Cardiac fibroblast (primary cell): ENCODE measurements around the gene P2RX3.
A peak's percentile ranks its signal among the peaks of the same experiment; 100 is the strongest.

Experiments used
- DNase-seq, 2 donors: peaks; one replicate each; pipeline versions ENCODE4 v3.0.0 to v3.0.0-alpha.2; 2010; ENCODE audit warnings: low read depth in 2 of 2
- H3K4me3 ChIP-seq, 2 donors: replicated peaks in 1 of 2; 1 replicate in 1 of 2; 2 replicates in 1 of 2; pipeline ENCODE4 v1.5.1; 2011; ENCODE audit warnings: low read depth in 2 of 2, low read length in 2 of 2, mild to moderate bottlenecking in 2 of 2, moderate library complexity in 1 of 2
- CTCF ChIP-seq: IDR thresholded peaks from one replicate; pipeline ENCODE4 v1.5.1; 2011; ENCODE audit warnings: low read depth, mild to moderate bottlenecking, low read length, inconsistent platforms

The P2RX3 gene

DNA sequence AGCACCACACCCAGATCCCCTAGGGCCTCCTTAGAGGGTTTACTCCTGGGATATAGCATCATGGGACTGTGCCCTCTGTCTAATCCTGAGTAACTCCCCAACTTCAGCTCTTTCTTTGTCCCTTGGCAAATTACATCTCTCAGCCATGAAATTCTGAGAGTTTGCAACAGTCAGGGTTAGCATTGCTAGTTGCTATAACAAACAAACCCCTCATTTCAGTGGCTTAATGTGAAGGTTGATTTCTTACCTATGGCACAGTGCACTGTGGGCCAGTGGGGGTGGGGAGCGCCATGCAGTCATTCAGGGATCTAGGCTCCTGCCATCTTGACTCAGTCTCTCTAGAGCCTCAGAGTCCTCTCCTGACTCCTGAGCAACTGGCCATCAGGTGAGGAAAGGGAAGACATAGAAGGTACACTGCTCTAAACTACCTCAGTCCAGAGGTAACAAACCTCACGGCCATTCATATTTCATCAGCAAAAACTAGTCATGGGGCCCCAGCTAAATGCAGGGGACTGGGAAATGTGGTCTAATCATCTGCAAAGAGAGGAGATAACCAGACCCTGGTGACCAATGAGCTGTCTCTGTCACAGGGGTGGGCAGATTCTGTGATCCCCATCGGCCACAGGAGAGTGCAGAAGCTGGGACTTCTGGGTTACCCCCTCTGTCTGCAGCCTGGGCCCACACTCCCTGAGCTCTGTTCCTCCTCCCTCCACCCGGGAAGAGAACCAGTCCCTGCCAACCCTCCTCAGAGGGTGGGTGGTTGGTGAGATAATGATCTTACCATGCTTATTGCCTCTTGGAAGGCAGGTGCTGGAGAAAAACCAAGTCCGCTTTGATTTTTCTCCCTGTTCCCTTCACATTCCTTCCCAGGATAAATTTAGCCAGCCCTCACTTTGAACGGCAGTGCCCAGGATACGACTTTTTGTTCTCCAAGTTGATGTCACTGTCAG, 25.3 kb downstream of the P2RX3 start:
- DNase-seq, result no peak
- H3K4me3 ChIP-seq, result no peak overlapping the region
- TF ChIP-seq CTCF, result no peak

GRCh38 chr11:57364851-57365660, 26.9 kb downstream of the P2RX3 start:
- no peak overlapping the region for H3K4me3 ChIP-seq
- no peak for TF ChIP-seq CTCF
- no peak for DNase-seq

GRCh38 chr11:57368106-57368844, 30.1 kb downstream of the P2RX3 start:
- TF ChIP-seq CTCF, result no peak
- DNase-seq, result no peak

DNA sequence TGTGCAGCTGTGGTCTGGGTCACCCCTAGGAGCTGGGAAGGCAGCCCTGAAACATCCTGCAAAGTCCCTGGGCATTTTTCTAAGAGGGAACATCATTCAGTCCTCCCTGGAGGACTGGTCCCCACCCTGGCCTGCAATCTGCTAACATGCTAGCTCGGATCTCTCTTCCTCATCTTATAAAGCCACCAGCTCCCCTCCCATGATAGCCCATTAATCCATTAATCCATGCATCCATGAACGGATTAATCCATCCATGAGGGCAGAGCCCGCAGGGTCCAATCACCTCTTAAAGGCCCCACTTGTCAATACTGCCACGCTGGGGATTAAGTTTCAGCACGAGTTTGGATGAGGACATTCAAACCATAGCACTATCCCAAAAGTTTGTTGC, 30.7 kb downstream of the P2RX3 start:
- DNase-seq, result no peak
- TF ChIP-seq CTCF, result no peak
- no peak overlapping the region for H3K4me3 ChIP-seq

More at GRCh38 chr11:57368106-57368844, 30.1 kb downstream of the P2RX3 start:
- no peak overlapping the region for H3K4me3 ChIP-seq

DNA sequence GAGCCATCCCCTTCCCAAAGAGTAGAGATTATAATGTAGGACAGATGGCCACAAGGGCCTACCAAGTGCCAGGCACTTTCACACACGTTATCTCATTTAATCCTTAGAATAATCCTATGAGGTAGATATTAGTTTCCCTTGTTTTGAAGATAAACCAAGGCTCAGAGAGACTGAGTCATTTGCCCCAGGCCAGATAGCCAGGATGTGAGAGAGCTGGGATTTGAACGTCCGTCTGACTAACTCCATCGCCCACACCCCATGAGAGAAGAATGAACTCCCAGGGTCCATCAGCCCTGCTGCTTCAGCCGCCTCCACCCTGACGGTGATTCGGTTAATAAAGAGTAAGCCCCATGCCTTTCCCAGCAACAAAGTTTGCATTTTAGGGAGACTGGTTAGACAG, 32.1 kb downstream of the P2RX3 start:
- TF ChIP-seq CTCF, result no peak
- H3K4me3 ChIP-seq, result no peak overlapping the region
- peak in 1 of 2 donors; percentile 43 for DNase-seq

GRCh38 chr11:57370941-57371340, 32.8 kb downstream of the P2RX3 start:
- DNase-seq, result no peak
- no peak for TF ChIP-seq CTCF
- no peak overlapping the region for H3K4me3 ChIP-seq
